OCI-LY1 (cell line): ENCODE measurements around the gene RBM20.

Source experiments
- H2AFZ ChIP-seq: fragments of 200-600 bp; sonication (generic), shearing (Covaris generic); 2 replicates; pipeline ENCODE4 v1.6.0; 2014; ENCODE audit warnings: antibody characterized with exemption, mild to moderate bottlenecking, low read length
- H3F3A ChIP-seq: fragments of 200-600 bp; sonication (generic), shearing (Covaris generic); 2 replicates; pipeline ENCODE4 v1.6.0; 2014; ENCODE audit warnings: mild to moderate bottlenecking, antibody characterized with exemption, low read length, moderate library complexity; ENCODE audit not compliant: insufficient read depth
- H3K27ac ChIP-seq: fragments of 200-600 bp; sonication (generic); 2 replicates; pipeline ENCODE4 v1.5.1; 2014; ENCODE audit warnings: low read length, mixed run types, mild to moderate bottlenecking, low read depth; ENCODE audit not compliant: poor library complexity, severe bottlenecking
- H3K27me3 ChIP-seq: fragments of 200-600 bp; sonication (generic); 2 replicates; pipeline ENCODE4 v1.6.0; 2014; ENCODE audit warnings: antibody characterized with exemption, mild to moderate bottlenecking, low read length, moderate library complexity; ENCODE audit not compliant: insufficient read depth
- H3K36me3 ChIP-seq: fragments of 200-600 bp; sonication (generic); 2 replicates; pipeline ENCODE4 v1.6.1; 2014; ENCODE audit warnings: mild to moderate bottlenecking, antibody characterized with exemption, low read length, moderate library complexity, mixed read lengths; ENCODE audit not compliant: insufficient read depth
- H3K4me1 ChIP-seq: fragments of 200-600 bp; sonication (generic); 2 replicates; pipeline ENCODE4 v1.5.1; 2014; ENCODE audit warnings: mild to moderate bottlenecking, low read length, moderate library complexity; ENCODE audit not compliant: insufficient read depth, severe bottlenecking
- H3K4me2 ChIP-seq: fragments of 200-600 bp; sonication (generic), shearing (Covaris generic); 2 replicates; pipeline ENCODE4 v1.6.1; 2014; ENCODE audit warnings: low read length
- H3K4me3 ChIP-seq: fragments of 200-600 bp; sonication (generic); 2 replicates; pipeline ENCODE4 v1.5.1; 2014; ENCODE audit warnings: low read length, low read depth, mild to moderate bottlenecking, mixed read lengths; ENCODE audit not compliant: poor library complexity, severe bottlenecking
- H3K79me2 ChIP-seq: fragments of 200-600 bp; shearing (Covaris generic); 2 replicates; pipeline ENCODE4 v1.6.1; 2016; ENCODE audit warnings: mixed run types, low read length, mixed read lengths; ENCODE audit not compliant: insufficient read depth
- H3K9ac ChIP-seq: fragments of 200-600 bp; sonication (generic), shearing (Covaris generic); 2 replicates; pipeline ENCODE4 v1.6.1; 2014; ENCODE audit warnings: mild to moderate bottlenecking, low read length, mixed read lengths
- H3K9me2 ChIP-seq: fragments of 200-600 bp; sonication (generic), shearing (Covaris generic); 2 replicates; pipeline ENCODE4 v1.6.1; 2014; ENCODE audit warnings: low read depth, mild to moderate bottlenecking, low read length, mixed read lengths
- H3K9me3 ChIP-seq: fragments of 200-600 bp; shearing (Covaris generic); 2 replicates; pipeline ENCODE4 v1.6.1; 2014; ENCODE audit warnings: low read length, mixed read lengths
- H4K20me1 ChIP-seq: fragments of 200-600 bp; sonication (generic), shearing (Covaris generic); 2 replicates; pipeline ENCODE4 v1.6.0; 2016; ENCODE audit warnings: mild to moderate bottlenecking, low read length; ENCODE audit not compliant: insufficient read depth
- EZH2 ChIP-seq: fragments of 200-600 bp; sonication (generic), shearing (Covaris generic); IDR thresholded peaks from 2 replicates; pipeline ENCODE4 v1.8.0; 2017; ENCODE audit warnings: borderline replicate concordance, mixed run types, mild to moderate bottlenecking, antibody characterized with exemption, low read length, moderate library complexity, mixed read lengths
- TF ChIP-seq, protein P1 (sequence below): fragments of 200-600 bp; sonication (generic), shearing (Covaris generic); IDR thresholded peaks from 2 replicates; pipeline ENCODE4 v1.5.1; 2017; ENCODE audit warnings: mild to moderate bottlenecking, antibody characterized with exemption, low read length, moderate library complexity, mixed read lengths

The RBM20 gene

DNA sequence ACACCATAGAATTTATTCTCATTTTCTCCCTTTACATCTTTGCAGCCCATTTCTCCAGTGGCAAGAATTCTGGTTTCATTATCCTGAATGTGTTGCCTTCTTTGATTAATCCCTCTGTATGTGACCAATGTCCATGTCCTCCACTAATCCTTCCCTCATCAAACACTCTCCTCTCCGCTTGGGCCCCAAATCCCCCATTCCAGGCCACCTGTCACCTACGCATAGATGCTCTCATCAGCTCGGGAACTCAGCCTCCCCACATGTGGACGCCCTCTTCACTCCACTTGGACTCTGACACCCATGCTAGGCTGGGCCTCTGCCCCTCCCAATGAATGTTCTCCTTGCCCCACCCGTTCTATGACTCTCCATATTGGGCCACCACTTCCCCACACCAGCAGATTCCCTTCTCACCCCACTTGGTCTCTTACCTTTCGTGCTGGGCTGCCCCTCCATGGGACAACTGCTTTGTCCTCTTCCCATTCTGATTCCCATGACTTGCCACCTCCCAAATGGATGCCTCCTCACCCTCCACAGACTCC, 18.7 kb upstream of the RBM20 start:
- Histone ChIP-seq H3K27ac (no peak overlapping the region), H3K27me3 (no peaks in the 10 kb centered on the region), H3K9ac (no peak overlapping the region), H4K20me1 (no peaks in the 10 kb centered on the region), H3K79me2 (no peaks in the 10 kb centered on the region), H3K9me2 (no peaks in the 10 kb centered on the region), H3F3A (no peaks in the 10 kb centered on the region), H3K9me3 (no peaks in the 10 kb centered on the region), H3K36me3 (no peaks in the 10 kb centered on the region), H2AFZ (no peak overlapping the region), H3K4me2 (no peak overlapping the region), H3K4me3 (no peak overlapping the region), H3K4me1 (peaks cover 19% of the 10 kb centered on the region)
- no peak for TF ChIP-seq EZH2
- TF ChIP-seq, protein P1, sequence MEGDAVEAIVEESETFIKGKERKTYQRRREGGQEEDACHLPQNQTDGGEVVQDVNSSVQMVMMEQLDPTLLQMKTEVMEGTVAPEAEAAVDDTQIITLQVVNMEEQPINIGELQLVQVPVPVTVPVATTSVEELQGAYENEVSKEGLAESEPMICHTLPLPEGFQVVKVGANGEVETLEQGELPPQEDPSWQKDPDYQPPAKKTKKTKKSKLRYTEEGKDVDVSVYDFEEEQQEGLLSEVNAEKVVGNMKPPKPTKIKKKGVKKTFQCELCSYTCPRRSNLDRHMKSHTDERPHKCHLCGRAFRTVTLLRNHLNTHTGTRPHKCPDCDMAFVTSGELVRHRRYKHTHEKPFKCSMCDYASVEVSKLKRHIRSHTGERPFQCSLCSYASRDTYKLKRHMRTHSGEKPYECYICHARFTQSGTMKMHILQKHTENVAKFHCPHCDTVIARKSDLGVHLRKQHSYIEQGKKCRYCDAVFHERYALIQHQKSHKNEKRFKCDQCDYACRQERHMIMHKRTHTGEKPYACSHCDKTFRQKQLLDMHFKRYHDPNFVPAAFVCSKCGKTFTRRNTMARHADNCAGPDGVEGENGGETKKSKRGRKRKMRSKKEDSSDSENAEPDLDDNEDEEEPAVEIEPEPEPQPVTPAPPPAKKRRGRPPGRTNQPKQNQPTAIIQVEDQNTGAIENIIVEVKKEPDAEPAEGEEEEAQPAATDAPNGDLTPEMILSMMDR, result no peak

- H3K9ac ChIP-seq, result no peak overlapping the region
- TF ChIP-seq EZH2, result no peak
- TF ChIP-seq, protein P1, result no peak
- no peaks in the 10 kb centered on the region for H3K27me3 ChIP-seq
- H3K79me2 ChIP-seq, result no peaks in the 10 kb centered on the region
- no peak overlapping the region for H3K27ac ChIP-seq
- no peaks in the 10 kb centered on the region for H4K20me1 ChIP-seq
- H3K4me3 ChIP-seq, result no peak overlapping the region
- no peak overlapping the region for H3K4me2 ChIP-seq
- H2AFZ ChIP-seq, result no peak overlapping the region
- peaks cover 19% of the 10 kb centered on the region for H3K4me1 ChIP-seq
- H3K9me2 ChIP-seq, result no peaks in the 10 kb centered on the region
- no peaks in the 10 kb centered on the region for H3K36me3 ChIP-seq
- H3F3A ChIP-seq, result no peaks in the 10 kb centered on the region
- no peaks in the 10 kb centered on the region for H3K9me3 ChIP-seq
Observed at GRCh38 chr10:110625951-110626855, 17.9 kb upstream of the RBM20 start.

GRCh38 chr10:110628161-110628560, 16.0 kb upstream of the RBM20 start:
- no peak overlapping the region for H3K27ac ChIP-seq
- H3F3A ChIP-seq, result no peaks in the 10 kb centered on the region
- TF ChIP-seq, protein P1, result no peak
- no peak for TF ChIP-seq EZH2
- H3K9me2 ChIP-seq, result no peaks in the 10 kb centered on the region
- no peaks in the 10 kb centered on the region for H3K9me3 ChIP-seq
- H4K20me1 ChIP-seq, result no peaks in the 10 kb centered on the region
- H3K4me3 ChIP-seq, result no peak overlapping the region
- H3K9ac ChIP-seq, result no peak overlapping the region
- H3K79me2 ChIP-seq, result no peaks in the 10 kb centered on the region
- no peak overlapping the region for H2AFZ ChIP-seq
- H3K4me1 ChIP-seq, result peaks cover 19% of the 10 kb centered on the region
- H3K27me3 ChIP-seq, result no peaks in the 10 kb centered on the region
- H3K36me3 ChIP-seq, result no peaks in the 10 kb centered on the region
- H3K4me2 ChIP-seq, result no peak overlapping the region
